Spleen (tissue), 7 donors: ENCODE results near the gene A3GALT2.

Experiments
- POLR2A ChIP-seq, 3 donors: fragments of 450-650 bp; IDR thresholded peaks; one replicate each; pipeline ENCODE4 v1.5.1; 2017; ENCODE audit warnings: antibody characterized with exemption in 3 of 3, mild to moderate bottlenecking in 1 of 3
- POLR2AphosphoS5 ChIP-seq, 3 donors: sonication (generic); formaldehyde crosslinking; IDR thresholded peaks; one replicate each; pipeline ENCODE4 v1.5.1; 2017; ENCODE audit warnings: antibody characterized with exemption in 3 of 3
- TF ChIP-seq, protein P1 (sequence below), 11 experiments: fragments of 200-600 bp in 7 of 11; fragments of 450-650 bp in 4 of 11; sonication (generic) in 4 of 11; IDR thresholded peaks in 8 of 11; conservative IDR thresholded peaks in 3 of 11; 1 replicate in 7 of 11; 2 replicates in 4 of 11; pipeline versions ENCODE4 v1.4.0 to v1.8.0; 2016 to 2021; ENCODE audit warnings: antibody characterized with exemption in 11 of 11, inconsistent platforms in 4 of 11, mild to moderate bottlenecking in 1 of 11
- donor health status: DM: no; HTN: no; CAD: no; lungs with moderate emphysema.
- donor health status: DM: no; HTN: no; CAD: no.
- donor health status: DM: no; HTN: no; CAD: no.

GRCh38 chr1:33307494-33307864 is 13.4 kb downstream of the A3GALT2 start:
- no peak for TF ChIP-seq POLR2AphosphoS5 (IDR thresholded peaks at IDR 0.05)
- TF ChIP-seq, protein P1, sequence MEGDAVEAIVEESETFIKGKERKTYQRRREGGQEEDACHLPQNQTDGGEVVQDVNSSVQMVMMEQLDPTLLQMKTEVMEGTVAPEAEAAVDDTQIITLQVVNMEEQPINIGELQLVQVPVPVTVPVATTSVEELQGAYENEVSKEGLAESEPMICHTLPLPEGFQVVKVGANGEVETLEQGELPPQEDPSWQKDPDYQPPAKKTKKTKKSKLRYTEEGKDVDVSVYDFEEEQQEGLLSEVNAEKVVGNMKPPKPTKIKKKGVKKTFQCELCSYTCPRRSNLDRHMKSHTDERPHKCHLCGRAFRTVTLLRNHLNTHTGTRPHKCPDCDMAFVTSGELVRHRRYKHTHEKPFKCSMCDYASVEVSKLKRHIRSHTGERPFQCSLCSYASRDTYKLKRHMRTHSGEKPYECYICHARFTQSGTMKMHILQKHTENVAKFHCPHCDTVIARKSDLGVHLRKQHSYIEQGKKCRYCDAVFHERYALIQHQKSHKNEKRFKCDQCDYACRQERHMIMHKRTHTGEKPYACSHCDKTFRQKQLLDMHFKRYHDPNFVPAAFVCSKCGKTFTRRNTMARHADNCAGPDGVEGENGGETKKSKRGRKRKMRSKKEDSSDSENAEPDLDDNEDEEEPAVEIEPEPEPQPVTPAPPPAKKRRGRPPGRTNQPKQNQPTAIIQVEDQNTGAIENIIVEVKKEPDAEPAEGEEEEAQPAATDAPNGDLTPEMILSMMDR (IDR thresholded peaks at IDR 0.05 in 8 of 11, conservative IDR thresholded peaks at IDR 0.05 in 3 of 11): no peak
- no peak for TF ChIP-seq POLR2A (IDR thresholded peaks at IDR 0.05)
